ENCODE results near the gene EVA1A. TPM values are rescaled to one million over a fixed set of nuclear protein-coding genes. Genes with fewer than 3 reads are reported as not detected.

The EVA1A gene
- total and polyA plus RNA-seq, 2 donors (not counting 1 experiment from before 2014, with no cell fraction given) = 22.8 to 31.7 TPM

- Histone ChIP-seq H3K4me2 (ENCODE audit: extremely low read depth, insufficient read depth, low read length) (no peak overlapping the region), H3K9ac (ENCODE audit: insufficient read depth, low read length) (no peak overlapping the region), H3K4me1 (ENCODE audit: control insufficient read depth, extremely low read depth, insufficient read depth, low read length) (no peaks in the 10 kb centered on the region), H3K27me3 (ENCODE audit: control insufficient read depth, insufficient read depth, low read length) (no peaks in the 10 kb centered on the region), H3K36me3 (ENCODE audit: control insufficient read depth, insufficient read depth, low read length) (peaks cover 5% of the 10 kb centered on the region), H3K4me3 (replicated peaks in 1 of 4; ENCODE audit: control extremely low read depth in 1 of 4, insufficient read depth in 1 of 4, low read depth in 3 of 4, low read length in 4 of 4) (no peak overlapping the region), H3K9me3 (ENCODE audit: control insufficient read depth, insufficient read depth, low read depth, low read length) (no peaks in the 10 kb centered on the region), H3K27ac (ENCODE audit: insufficient read depth, low read length) (no peak overlapping the region), H3K79me2 (ENCODE audit: control insufficient read depth, insufficient read depth, low read length) (peaks cover 23% of the 10 kb centered on the region), H2AFZ (ENCODE audit: low read length) (no peak overlapping the region), H4K20me1 (ENCODE audit: control insufficient read depth, extremely low read depth, insufficient read depth, low read length) (no peaks in the 10 kb centered on the region)
- DNase-seq (ENCODE audit: low read depth in 2 of 2) = peak in 1 of 2 donors; percentile 25
- TF ChIP-seq EZH2 (IDR thresholded peaks at IDR 0.05; ENCODE audit: low read length, missing control alignments) = no peak
- TF ChIP-seq CTCF (conservative IDR thresholded peaks at IDR 0.05 in 1 of 2, IDR thresholded peaks at IDR 0.05 in 1 of 2; ENCODE audit: low read depth in 1 of 2, low read length in 2 of 2) = no peak
These were observed 66.5 kb downstream of the EVA1A start for GRCh38 chr2:75494137-75494769.

DNA sequence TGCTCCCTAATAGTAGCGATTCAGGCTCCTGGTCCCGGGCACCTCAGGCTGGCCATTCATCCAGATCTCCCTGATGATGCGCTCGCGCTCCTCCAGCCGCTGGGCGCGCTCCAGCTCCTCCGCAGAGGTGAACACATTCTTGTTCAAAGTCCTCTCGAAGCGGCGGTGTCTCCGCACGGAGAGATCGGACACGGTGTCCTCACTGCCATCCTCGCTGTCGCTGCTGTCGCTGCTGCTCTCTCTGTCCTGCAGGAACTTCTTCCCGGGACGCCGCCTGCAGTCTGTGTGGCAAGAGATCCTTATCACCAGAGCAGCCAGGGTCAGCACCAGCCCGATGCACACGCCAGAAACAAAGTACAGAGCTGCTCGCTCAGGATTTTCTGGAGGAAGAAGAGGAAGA, 67.5 kb downstream of the EVA1A start:
- H3K4me2 ChIP-seq (ENCODE audit: extremely low read depth, insufficient read depth, low read length) = no peak overlapping the region
- H3K27ac ChIP-seq (ENCODE audit: insufficient read depth, low read length) = no peak overlapping the region
- no peaks in the 10 kb centered on the region for H4K20me1 ChIP-seq (ENCODE audit: control insufficient read depth, extremely low read depth, insufficient read depth, low read length)
- no peaks in the 10 kb centered on the region for H3K4me1 ChIP-seq (ENCODE audit: control insufficient read depth, extremely low read depth, insufficient read depth, low read length)
- H3K9ac ChIP-seq (ENCODE audit: insufficient read depth, low read length) = no peak overlapping the region
- no peaks in the 10 kb centered on the region for H3K9me3 ChIP-seq (ENCODE audit: control insufficient read depth, insufficient read depth, low read depth, low read length)
- no peak for DNase-seq (ENCODE audit: low read depth in 2 of 2)
- H2AFZ ChIP-seq (ENCODE audit: low read length) = no peak overlapping the region
- peaks cover 5% of the 10 kb centered on the region for H3K36me3 ChIP-seq (ENCODE audit: control insufficient read depth, insufficient read depth, low read length)
- H3K27me3 ChIP-seq (ENCODE audit: control insufficient read depth, insufficient read depth, low read length) = no peaks in the 10 kb centered on the region
- TF ChIP-seq EZH2 (IDR thresholded peaks at IDR 0.05; ENCODE audit: low read length, missing control alignments) (no peak), CTCF (conservative IDR thresholded peaks at IDR 0.05 in 1 of 2, IDR thresholded peaks at IDR 0.05 in 1 of 2; ENCODE audit: low read depth in 1 of 2, low read length in 2 of 2) (no peak)
- H3K79me2 ChIP-seq (ENCODE audit: control insufficient read depth, insufficient read depth, low read length) = peaks cover 21% of the 10 kb centered on the region
- H3K4me3 ChIP-seq (replicated peaks in 1 of 4; ENCODE audit: control extremely low read depth in 1 of 4, insufficient read depth in 1 of 4, low read depth in 3 of 4, low read length in 4 of 4) = no peak overlapping the region

- Histone ChIP-seq H3K4me2 (ENCODE audit: extremely low read depth, insufficient read depth, low read length) (no peak overlapping the region), H4K20me1 (ENCODE audit: control insufficient read depth, extremely low read depth, insufficient read depth, low read length) (no peaks in the 10 kb centered on the region), H2AFZ (ENCODE audit: low read length) (no peak overlapping the region), H3K79me2 (ENCODE audit: control insufficient read depth, insufficient read depth, low read length) (peaks cover 11% of the 10 kb centered on the region), H3K36me3 (ENCODE audit: control insufficient read depth, insufficient read depth, low read length) (peaks cover 5% of the 10 kb centered on the region), H3K9me3 (ENCODE audit: control insufficient read depth, insufficient read depth, low read depth, low read length) (no peaks in the 10 kb centered on the region), H3K27ac (ENCODE audit: insufficient read depth, low read length) (no peak overlapping the region), H3K4me1 (ENCODE audit: control insufficient read depth, extremely low read depth, insufficient read depth, low read length) (no peaks in the 10 kb centered on the region), H3K4me3 (replicated peaks in 1 of 4; ENCODE audit: control extremely low read depth in 1 of 4, insufficient read depth in 1 of 4, low read depth in 3 of 4, low read length in 4 of 4) (no peak overlapping the region), H3K9ac (ENCODE audit: insufficient read depth, low read length) (no peak overlapping the region), H3K27me3 (ENCODE audit: control insufficient read depth, insufficient read depth, low read length) (no peaks in the 10 kb centered on the region)
- peak; percentile 15 to 94 for DNase-seq (ENCODE audit: low read depth in 2 of 2)
- TF ChIP-seq EZH2 (IDR thresholded peaks at IDR 0.05; ENCODE audit: low read length, missing control alignments) = no peak
- no peak for TF ChIP-seq CTCF (conservative IDR thresholded peaks at IDR 0.05 in 1 of 2, IDR thresholded peaks at IDR 0.05 in 1 of 2; ENCODE audit: low read depth in 1 of 2, low read length in 2 of 2)
These were observed 69.5 kb downstream of the EVA1A start for GRCh38 chr2:75491129-75491753.

Measured in fibroblast of lung (primary cell).